GM21737 (cell line): ENCODE measurements around the gene RHOBTB1.

Experiments used
- ATAC-seq: cut with Tn5 transposase; IDR thresholded peaks from one replicate; pipeline ENCODE4 v1.9.1; 2021; ENCODE audit warnings: mild to moderate bottlenecking, moderate library complexity; ENCODE audit not compliant: unreplicated experiment

RHOBTB1 gene

GRCh38 chr10:60827791-60828488 is 116.0 kb downstream of the RHOBTB1 start:
- ATAC-seq = no peak

GRCh38 chr10:60825520-60825919 is 118.5 kb downstream of the RHOBTB1 start:
- ATAC-seq = no peak

GRCh38 chr10:60823324-60823723 is 120.7 kb downstream of the RHOBTB1 start:
- ATAC-seq = no peak

- no peak for ATAC-seq
Observed at GRCh38 chr10:60822809-60823208, 121.2 kb downstream of the RHOBTB1 start.

GRCh38 chr10:60821656-60822055 is 122.3 kb downstream of the RHOBTB1 start:
- no peak for ATAC-seq

- no peak for ATAC-seq
Observed at GRCh38 chr10:60820093-60820754, 123.8 kb downstream of the RHOBTB1 start.
